ENCODE measurements around the gene WDCP.

The WDCP gene

GRCh38 chr2:24008672-24009366 is 38.4 kb downstream of the WDCP start:
- Histone ChIP-seq H3K4me2 (ENCODE audit: low read length, poor library complexity, severe bottlenecking) (no peak overlapping the region), H3K27me3 (ENCODE audit: control insufficient read depth in 1 of 2, insufficient read depth in 1 of 2, low read length in 2 of 2) (peaks cover 0 to 31% of the 10 kb centered on the region in 2 experiments), H3K36me3 (ENCODE audit: control insufficient read depth in 1 of 2, insufficient read depth in 2 of 2, low read depth in 1 of 2, low read length in 2 of 2) (no peaks in the 10 kb centered on the region), H2AK5ac (ENCODE audit: low read length, severe bottlenecking) (no peak overlapping the region), H2BK120ac (ENCODE audit: low read depth, low read length) (no peak overlapping the region), H3K23ac (ENCODE audit: low read length in 2 of 2) (no peak overlapping the region), H3K4ac (ENCODE audit: low read depth in 1 of 2, low read length in 2 of 2) (no peak overlapping the region), H3K79me1 (replicated peaks; ENCODE audit: low read length, poor library complexity, severe bottlenecking) (no peaks in the 10 kb centered on the region), H3K9ac (ENCODE audit: low read length) (no peak overlapping the region), H2BK5ac (ENCODE audit: low read depth, low read length, poor library complexity, severe bottlenecking) (no peak overlapping the region), H3K27ac (ENCODE audit: low read length, poor library complexity, severe bottlenecking) (no peak overlapping the region), H3K14ac (ENCODE audit: low read length in 2 of 2) (no peak overlapping the region), H4K8ac (ENCODE audit: low read length) (no peak overlapping the region), H3K9me3 (ENCODE audit: control insufficient read depth, low read length) (no peaks in the 10 kb centered on the region), H3K4me1 (ENCODE audit: control insufficient read depth, insufficient read depth, low read depth, low read length) (peaks cover 15% of the 10 kb centered on the region), H3K4me3 (ENCODE audit: insufficient read depth in 1 of 2, low read depth in 1 of 2, low read length in 2 of 2) (no peak overlapping the region), H4K91ac (ENCODE audit: low read length) (no peak overlapping the region), H2AFZ (ENCODE audit: low read depth, low read length) (no peak overlapping the region), H2BK15ac (ENCODE audit: low read depth, poor library complexity, severe bottlenecking) (no peak overlapping the region), H2BK12ac (ENCODE audit: low read length in 2 of 2) (no peak overlapping the region), H3K18ac (ENCODE audit: low read depth in 1 of 2, low read length in 2 of 2) (no peak overlapping the region)
- DNase-seq = no peak
- WGBS = 82% methylated on average over 13 of the region's 13 CpGs

GRCh38 chr2:24007693-24008092 is 39.5 kb downstream of the WDCP start:
- no peak overlapping the region for H2BK15ac ChIP-seq (ENCODE audit: low read depth, poor library complexity, severe bottlenecking)
- no peak overlapping the region for H3K18ac ChIP-seq (ENCODE audit: low read depth in 1 of 2, low read length in 2 of 2)
- no peak overlapping the region for H2BK5ac ChIP-seq (ENCODE audit: low read depth, low read length, poor library complexity, severe bottlenecking)
- H3K4me2 ChIP-seq (ENCODE audit: low read length, poor library complexity, severe bottlenecking) = no peak overlapping the region
- no peak overlapping the region for H3K4ac ChIP-seq (ENCODE audit: low read depth in 1 of 2, low read length in 2 of 2)
- H3K4me1 ChIP-seq (ENCODE audit: control insufficient read depth, insufficient read depth, low read depth, low read length) = peaks cover 15% of the 10 kb centered on the region
- peaks cover 0 to 4% of the 10 kb centered on the region in 2 experiments for H3K36me3 ChIP-seq (ENCODE audit: control insufficient read depth in 1 of 2, insufficient read depth in 2 of 2, low read depth in 1 of 2, low read length in 2 of 2)
- H4K91ac ChIP-seq (ENCODE audit: low read length) = no peak overlapping the region
- no peak overlapping the region for H3K4me3 ChIP-seq (ENCODE audit: insufficient read depth in 1 of 2, low read depth in 1 of 2, low read length in 2 of 2)
- H4K8ac ChIP-seq (ENCODE audit: low read length) = no peak overlapping the region
- no peak overlapping the region for H2AFZ ChIP-seq (ENCODE audit: low read depth, low read length)
- DNase-seq = no peak
- H3K9ac ChIP-seq (ENCODE audit: low read length) = no peak overlapping the region
- peaks cover 0 to 31% of the 10 kb centered on the region in 2 experiments for H3K27me3 ChIP-seq (ENCODE audit: control insufficient read depth in 1 of 2, insufficient read depth in 1 of 2, low read length in 2 of 2)
- no peaks in the 10 kb centered on the region for H3K79me1 ChIP-seq (replicated peaks; ENCODE audit: low read length, poor library complexity, severe bottlenecking)
- H2BK12ac ChIP-seq (ENCODE audit: low read length in 2 of 2) = no peak overlapping the region
- no peak overlapping the region for H2BK120ac ChIP-seq (ENCODE audit: low read depth, low read length)
- no peak overlapping the region for H3K23ac ChIP-seq (ENCODE audit: low read length in 2 of 2)
- H3K27ac ChIP-seq (ENCODE audit: low read length, poor library complexity, severe bottlenecking) = no peak overlapping the region
- H3K14ac ChIP-seq (ENCODE audit: low read length in 2 of 2) = no peak overlapping the region
- H3K9me3 ChIP-seq (ENCODE audit: control insufficient read depth, low read length) = no peaks in the 10 kb centered on the region
- no peak overlapping the region for H2AK5ac ChIP-seq (ENCODE audit: low read length, severe bottlenecking)

GRCh38 chr2:23994567-23994966 is 52.6 kb downstream of the WDCP start:
- Histone ChIP-seq H2BK120ac (ENCODE audit: low read depth, low read length) (no peak overlapping the region), H3K4me1 (ENCODE audit: control insufficient read depth, insufficient read depth, low read depth, low read length) (no peaks in the 10 kb centered on the region), H3K23ac (ENCODE audit: low read length in 2 of 2) (no peak overlapping the region), H3K4me3 (ENCODE audit: insufficient read depth in 1 of 2, low read depth in 1 of 2, low read length in 2 of 2) (no peak overlapping the region), H2AK5ac (ENCODE audit: low read length, severe bottlenecking) (no peak overlapping the region), H2AFZ (ENCODE audit: low read depth, low read length) (no peak overlapping the region), H3K27me3 (ENCODE audit: control insufficient read depth in 1 of 2, insufficient read depth in 1 of 2, low read length in 2 of 2) (no peaks in the 10 kb centered on the region), H2BK5ac (ENCODE audit: low read depth, low read length, poor library complexity, severe bottlenecking) (no peak overlapping the region), H3K14ac (ENCODE audit: low read length in 2 of 2) (no peak overlapping the region), H3K4ac (ENCODE audit: low read depth in 1 of 2, low read length in 2 of 2) (no peak overlapping the region), H3K79me1 (replicated peaks; ENCODE audit: low read length, poor library complexity, severe bottlenecking) (no peaks in the 10 kb centered on the region), H3K9me3 (ENCODE audit: control insufficient read depth, low read length) (no peaks in the 10 kb centered on the region), H3K36me3 (ENCODE audit: control insufficient read depth in 1 of 2, insufficient read depth in 2 of 2, low read depth in 1 of 2, low read length in 2 of 2) (peaks cover 4 to 12% of the 10 kb centered on the region in 2 experiments), H4K91ac (ENCODE audit: low read length) (no peak overlapping the region), H2BK15ac (ENCODE audit: low read depth, poor library complexity, severe bottlenecking) (no peak overlapping the region), H3K4me2 (ENCODE audit: low read length, poor library complexity, severe bottlenecking) (no peak overlapping the region), H3K27ac (ENCODE audit: low read length, poor library complexity, severe bottlenecking) (no peak overlapping the region), H3K9ac (ENCODE audit: low read length) (no peak overlapping the region), H2BK12ac (ENCODE audit: low read length in 2 of 2) (no peak overlapping the region), H3K18ac (ENCODE audit: low read depth in 1 of 2, low read length in 2 of 2) (no peak overlapping the region), H4K8ac (ENCODE audit: low read length) (no peak overlapping the region)
- whole genome bisulfite sequencing = no CpG with 5 or more reads among the region's 1 CpG
- DNase-seq = no peak

- Histone ChIP-seq H3K9ac (ENCODE audit: low read length) (no peak overlapping the region), H2BK5ac (ENCODE audit: low read depth, low read length, poor library complexity, severe bottlenecking) (no peak overlapping the region), H3K27me3 (ENCODE audit: control insufficient read depth in 1 of 2, insufficient read depth in 1 of 2, low read length in 2 of 2) (no peaks in the 10 kb centered on the region), H4K91ac (ENCODE audit: low read length) (no peak overlapping the region), H2AFZ (ENCODE audit: low read depth, low read length) (no peak overlapping the region), H4K8ac (ENCODE audit: low read length) (no peak overlapping the region), H3K36me3 (ENCODE audit: control insufficient read depth in 1 of 2, insufficient read depth in 2 of 2, low read depth in 1 of 2, low read length in 2 of 2) (peaks cover 4 to 8% of the 10 kb centered on the region in 2 experiments), H2BK12ac (ENCODE audit: low read length in 2 of 2) (no peak overlapping the region), H3K4me3 (ENCODE audit: insufficient read depth in 1 of 2, low read depth in 1 of 2, low read length in 2 of 2) (no peak overlapping the region), H3K14ac (ENCODE audit: low read length in 2 of 2) (no peak overlapping the region), H3K4me1 (ENCODE audit: control insufficient read depth, insufficient read depth, low read depth, low read length) (no peaks in the 10 kb centered on the region), H3K9me3 (ENCODE audit: control insufficient read depth, low read length) (no peaks in the 10 kb centered on the region), H3K4me2 (ENCODE audit: low read length, poor library complexity, severe bottlenecking) (no peak overlapping the region), H3K23ac (ENCODE audit: low read length in 2 of 2) (no peak overlapping the region), H3K79me1 (replicated peaks; ENCODE audit: low read length, poor library complexity, severe bottlenecking) (no peaks in the 10 kb centered on the region), H2AK5ac (ENCODE audit: low read length, severe bottlenecking) (no peak overlapping the region), H3K27ac (ENCODE audit: low read length, poor library complexity, severe bottlenecking) (no peak overlapping the region), H2BK15ac (ENCODE audit: low read depth, poor library complexity, severe bottlenecking) (no peak overlapping the region), H3K4ac (ENCODE audit: low read depth in 1 of 2, low read length in 2 of 2) (no peak overlapping the region), H2BK120ac (ENCODE audit: low read depth, low read length) (no peak overlapping the region), H3K18ac (ENCODE audit: low read depth in 1 of 2, low read length in 2 of 2) (no peak overlapping the region)
- no peak for DNase-seq
- 100% methylated on average over 3 of the region's 8 CpGs for WGBS
These were observed 53.4 kb downstream of the WDCP start for GRCh38 chr2:23993736-23994269.
